IPS-18a (cell line): Measurements from ENCODE around the gene WNT11.
A peak's percentile ranks its signal among the peaks of the same experiment; 100 is the strongest.

Source experiments
- H3K27ac ChIP-seq: one replicate; pipeline ENCODE4 v1.5.1; 2013; ENCODE audit warnings: low read length
- H3K27me3 ChIP-seq: one replicate; pipeline ENCODE4 v1.6.1; 2013; ENCODE audit warnings: mild to moderate bottlenecking, low read length; ENCODE audit not compliant: control insufficient read depth, insufficient read depth
- H3K36me3 ChIP-seq: one replicate; pipeline ENCODE4 v1.6.1; 2013; ENCODE audit warnings: low read depth, low read length; ENCODE audit not compliant: control insufficient read depth
- H3K4me1 ChIP-seq: one replicate; pipeline ENCODE4 v1.6.1; 2013; ENCODE audit warnings: low read depth, low read length; ENCODE audit not compliant: control insufficient read depth
- H3K4me3 ChIP-seq: one replicate; pipeline ENCODE4 v1.5.1; 2013; ENCODE audit warnings: low read length
- H3K9ac ChIP-seq: one replicate; pipeline ENCODE4 v1.6.1; 2013; ENCODE audit warnings: mild to moderate bottlenecking, low read length, moderate library complexity
- H3K9me3 ChIP-seq: one replicate; pipeline ENCODE4 v1.6.1; 2013; ENCODE audit warnings: low read depth, low read length; ENCODE audit not compliant: control insufficient read depth

The WNT11 gene

GRCh38 chr11:76215941-76216340 is 9.6 kb upstream of the WNT11 start:
- Histone ChIP-seq H3K4me3 (no peak overlapping the region), H3K27me3 (peaks cover 26% of the 10 kb centered on the region), H3K27ac (no peak overlapping the region), H3K9me3 (no peaks in the 10 kb centered on the region), H3K4me1 (no peaks in the 10 kb centered on the region), H3K9ac (no peak overlapping the region), H3K36me3 (no peaks in the 10 kb centered on the region)

- H3K27ac ChIP-seq, result no peak overlapping the region
- H3K9me3 ChIP-seq, result no peaks in the 10 kb centered on the region
- H3K4me1 ChIP-seq, result no peaks in the 10 kb centered on the region
- H3K27me3 ChIP-seq, result peaks cover 35% of the 10 kb centered on the region
- H3K9ac ChIP-seq, result no peak overlapping the region
- no peak overlapping the region for H3K4me3 ChIP-seq
- no peaks in the 10 kb centered on the region for H3K36me3 ChIP-seq
Measured at GRCh38 chr11:76214968-76215548, 8.8 kb upstream of the WNT11 start.

GRCh38 chr11:76214186-76214585 is 7.9 kb upstream of the WNT11 start:
- Histone ChIP-seq H3K4me3 (no peak overlapping the region), H3K9ac (no peak overlapping the region), H3K9me3 (no peaks in the 10 kb centered on the region), H3K27me3 (peaks cover 44% of the 10 kb centered on the region), H3K27ac (no peak overlapping the region), H3K4me1 (no peaks in the 10 kb centered on the region), H3K36me3 (no peaks in the 10 kb centered on the region)

DNA sequence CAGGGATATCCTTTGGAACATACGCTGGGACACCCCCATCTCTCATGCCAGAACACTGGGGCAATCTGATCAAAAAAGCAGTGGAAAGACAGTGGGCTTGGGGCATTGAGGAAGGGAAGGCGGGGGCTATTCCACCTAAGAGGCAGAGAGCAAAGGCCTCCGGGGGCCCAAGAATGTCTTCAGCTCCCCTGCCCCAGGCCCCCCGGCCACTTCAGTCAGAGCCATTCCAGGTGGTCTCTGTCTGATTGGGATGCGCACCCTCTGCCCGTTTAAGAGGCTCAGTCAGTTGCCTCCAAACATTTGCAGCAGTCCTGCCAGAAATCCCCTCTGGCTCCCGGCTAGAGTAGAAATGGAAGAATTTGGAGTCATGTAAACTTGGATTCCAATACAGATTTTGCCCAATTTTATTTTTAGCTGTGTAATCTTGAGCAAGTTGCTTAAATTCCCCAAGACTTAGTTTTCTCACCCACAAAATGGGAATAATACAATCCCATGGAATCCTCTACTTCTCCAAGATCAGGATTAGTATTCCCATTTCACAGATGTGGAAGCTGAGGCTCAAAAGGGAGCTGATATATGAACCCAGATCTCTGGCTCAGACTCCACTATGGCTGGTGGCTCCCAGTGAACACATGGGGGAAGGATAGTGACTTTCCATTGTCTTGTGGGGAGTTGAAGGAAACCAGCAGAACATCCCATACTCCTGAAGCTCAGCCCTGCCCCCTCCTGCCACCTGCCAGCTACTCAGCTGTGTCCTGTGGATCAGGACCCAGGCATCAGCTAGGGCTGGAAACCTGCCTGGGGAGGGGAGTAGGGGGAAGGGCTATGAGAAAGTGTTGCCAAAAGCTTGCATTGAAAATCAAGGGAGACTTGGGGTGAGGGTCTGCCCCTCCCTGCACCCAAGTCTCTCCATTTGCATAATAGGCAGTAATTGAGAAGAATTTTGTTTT is 6.1 kb upstream of the WNT11 start:
- H3K9me3 ChIP-seq, result no peaks in the 10 kb centered on the region
- H3K36me3 ChIP-seq, result no peaks in the 10 kb centered on the region
- no peak overlapping the region for H3K4me3 ChIP-seq
- H3K27ac ChIP-seq, result no peak overlapping the region
- H3K4me1 ChIP-seq, result peaks cover 4% of the 10 kb centered on the region
- H3K27me3 ChIP-seq, result peaks cover 62% of the 10 kb centered on the region
- H3K9ac ChIP-seq, result no peak overlapping the region

DNA sequence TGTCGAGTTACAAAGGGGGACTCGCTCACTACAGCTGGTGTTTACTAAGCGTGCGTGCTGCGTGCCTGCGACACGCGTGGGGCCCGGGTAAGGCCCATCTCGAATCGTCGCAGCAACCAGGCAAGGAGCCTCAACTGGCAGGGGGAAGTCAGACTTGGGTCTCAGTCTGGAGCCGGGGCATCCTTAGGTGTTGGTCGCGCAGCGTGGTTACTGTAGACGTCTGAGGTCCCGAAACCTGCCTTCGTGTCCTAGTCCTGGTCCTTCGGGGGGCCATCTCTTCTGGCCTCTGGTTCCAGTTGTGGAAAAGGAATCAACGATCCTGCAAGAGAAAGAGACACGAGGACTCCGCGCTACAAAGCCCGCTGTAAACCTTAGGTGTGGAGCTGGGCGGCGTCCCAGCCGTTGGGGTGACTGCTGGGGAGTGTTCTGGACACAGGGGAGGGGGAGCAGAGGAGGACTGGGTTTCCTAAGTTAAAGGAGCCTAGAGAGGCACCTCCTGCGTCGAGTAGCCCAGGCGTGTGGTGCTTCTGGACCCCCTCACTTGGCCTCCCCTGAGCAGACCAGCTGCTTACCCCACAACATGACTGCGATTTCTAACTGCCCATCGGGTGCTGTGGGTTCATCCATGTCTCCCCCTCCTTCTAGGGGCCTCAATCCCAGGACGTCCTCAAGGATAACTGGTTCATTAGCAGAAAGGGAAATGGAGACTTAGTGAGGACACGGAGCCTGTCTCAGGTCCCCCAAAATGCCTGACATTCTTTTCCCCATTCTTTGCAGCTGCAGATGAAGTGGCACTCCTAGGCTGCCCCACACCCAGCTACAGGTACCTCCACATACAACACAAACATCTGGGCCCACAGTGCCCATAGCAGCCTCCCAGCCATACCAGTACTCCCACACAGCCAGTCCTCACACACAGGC is 4.9 kb upstream of the WNT11 start:
- H3K9ac ChIP-seq, result no peak overlapping the region
- H3K27me3 ChIP-seq, result peaks cover 73% of the 10 kb centered on the region
- no peak overlapping the region for H3K27ac ChIP-seq
- no peaks in the 10 kb centered on the region for H3K9me3 ChIP-seq
- H3K4me3 ChIP-seq, result peak overlapping the region; percentile 58
- H3K4me1 ChIP-seq, result peaks cover 4% of the 10 kb centered on the region
- no peaks in the 10 kb centered on the region for H3K36me3 ChIP-seq

GRCh38 chr11:76209973-76210930 is 4.0 kb upstream of the WNT11 start:
- H3K27ac ChIP-seq, result no peak overlapping the region
- H3K4me1 ChIP-seq, result peaks cover 11% of the 10 kb centered on the region
- H3K9me3 ChIP-seq, result no peaks in the 10 kb centered on the region
- H3K4me3 ChIP-seq, result peak overlapping the region; percentile 58
- no peak overlapping the region for H3K9ac ChIP-seq
- peaks cover 83% of the 10 kb centered on the region for H3K27me3 ChIP-seq
- no peaks in the 10 kb centered on the region for H3K36me3 ChIP-seq

DNA sequence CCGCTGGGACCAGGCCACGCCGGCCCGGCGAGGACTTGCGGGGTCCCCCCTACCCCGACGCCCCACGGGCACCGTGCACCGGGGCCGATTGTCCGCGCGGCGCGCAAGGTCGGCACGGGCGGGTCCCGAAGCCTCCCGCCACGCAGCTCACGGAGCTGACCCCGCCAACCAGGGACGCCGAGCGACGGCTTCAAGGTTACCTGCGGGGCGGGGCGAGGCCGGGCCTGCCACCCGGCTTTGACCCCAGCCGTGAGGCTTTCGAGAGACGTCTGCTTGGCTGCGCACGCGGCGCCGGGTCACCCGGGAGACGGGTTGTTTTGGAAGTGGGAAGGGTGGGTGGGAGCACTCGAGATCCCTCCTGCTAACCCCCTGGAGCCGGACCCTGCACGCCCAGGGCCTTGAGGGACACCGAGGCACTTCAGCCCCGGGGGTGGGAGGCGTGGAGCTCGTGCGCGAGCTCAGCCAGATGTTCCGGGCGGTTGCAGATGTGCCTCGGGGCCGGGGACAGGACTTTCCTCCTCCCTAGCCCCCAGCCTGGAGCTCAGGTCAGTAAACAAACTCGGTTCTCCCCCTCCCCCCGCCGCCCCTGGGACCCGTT is 3.2 kb upstream of the WNT11 start:
- Histone ChIP-seq H3K9ac (no peak overlapping the region), H3K36me3 (no peaks in the 10 kb centered on the region), H3K4me3 (peak overlapping the region; percentile 58), H3K4me1 (peaks cover 13% of the 10 kb centered on the region), H3K27ac (no peak overlapping the region), H3K9me3 (no peaks in the 10 kb centered on the region), H3K27me3 (peaks cover 91% of the 10 kb centered on the region)

DNA sequence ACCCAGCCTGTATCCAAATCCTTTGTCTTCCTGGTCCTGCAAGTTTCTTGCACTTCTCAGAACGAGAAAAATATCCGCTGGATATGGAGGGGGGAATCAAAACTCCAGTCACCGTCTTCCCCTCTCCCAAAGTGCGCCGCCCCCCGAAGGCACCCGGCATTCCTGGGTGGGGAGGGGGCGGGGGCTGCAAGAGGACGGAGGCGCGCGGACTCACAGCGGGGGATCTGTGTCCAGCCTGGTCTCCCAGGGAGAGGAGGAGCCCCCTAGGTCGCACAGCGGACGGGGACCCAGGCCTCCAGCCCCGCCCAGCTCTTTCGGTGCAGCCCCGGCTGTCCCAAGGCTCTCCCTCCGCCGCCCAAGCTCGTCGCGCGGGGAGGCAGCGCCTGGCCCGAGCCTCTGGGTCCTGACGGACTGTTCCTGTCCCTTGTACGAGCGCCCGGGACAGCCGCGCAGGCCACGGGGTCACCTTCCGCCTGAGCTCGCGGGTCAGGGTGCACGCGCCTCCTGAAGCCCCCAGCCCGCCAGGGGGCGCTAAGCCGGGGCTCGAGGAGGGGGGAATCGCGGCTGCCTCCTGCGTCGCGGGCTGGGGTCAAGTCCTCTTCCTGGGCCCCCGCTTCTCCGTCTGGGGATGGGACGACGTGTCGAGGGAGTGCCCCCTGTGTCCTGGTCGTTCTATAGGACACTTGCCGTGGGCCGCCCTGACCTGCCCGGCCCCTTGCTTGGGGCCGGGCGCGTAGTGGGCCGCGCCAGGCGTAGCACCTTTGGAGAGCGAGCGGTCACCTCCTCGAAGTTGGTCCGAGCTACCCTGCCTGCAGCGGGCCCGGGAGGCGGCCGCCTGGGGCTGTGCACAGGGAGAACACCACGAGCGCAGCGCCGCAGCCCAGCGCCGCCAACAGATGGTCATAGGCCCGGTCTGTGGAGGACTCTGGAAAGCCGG is 2.4 kb upstream of the WNT11 start:
- Histone ChIP-seq H3K27me3 (peaks cover 98% of the 10 kb centered on the region), H3K4me3 (peak overlapping the region; percentile 58), H3K4me1 (peaks cover 13% of the 10 kb centered on the region), H3K36me3 (no peaks in the 10 kb centered on the region), H3K9me3 (no peaks in the 10 kb centered on the region), H3K9ac (peak overlapping the region; percentile 13), H3K27ac (no peak overlapping the region)

- Histone ChIP-seq H3K36me3 (no peaks in the 10 kb centered on the region), H3K27ac (no peak overlapping the region), H3K27me3 (peaks cover 100% of the 10 kb centered on the region), H3K9ac (peak overlapping the region; percentile 13), H3K4me1 (peaks cover 13% of the 10 kb centered on the region), H3K9me3 (no peaks in the 10 kb centered on the region), H3K4me3 (peak overlapping the region; percentile 58)
Measured at GRCh38 chr11:76207642-76208401, 1.5 kb upstream of the WNT11 start.
